COLO668 (cell line): ENCODE results near the gene CFAP69.
"Not testable (repeated sequence)": the region's sequence is repeated elsewhere in the genome, so short reads cannot be mapped to it uniquely, and the experiment has no call there.

Experiments used
- DNase-seq: peaks from one replicate; lab custom pipeline; 2025; ENCODE audit not compliant: unreplicated experiment; lab: John Stamatoyannopoulos, UW

CFAP69 gene

DNA sequence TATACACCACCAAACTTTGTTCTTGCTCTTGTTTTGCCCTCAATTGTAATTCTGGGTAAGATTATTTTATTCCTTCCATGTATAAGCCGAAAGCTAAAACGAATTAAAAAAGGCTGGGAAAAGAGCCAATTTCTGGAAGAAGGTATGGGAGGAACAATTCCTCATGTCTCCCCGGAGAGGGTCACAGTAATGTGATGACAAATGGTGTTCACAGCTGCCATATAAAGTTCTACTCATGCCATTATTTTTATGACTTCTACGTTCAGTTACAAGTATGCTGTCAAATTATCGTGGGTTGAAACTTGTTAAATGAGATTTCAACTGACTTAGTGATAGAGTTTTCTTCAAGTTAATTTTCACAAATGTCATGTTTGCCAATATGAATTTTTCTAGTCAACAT, 12.5 kb upstream of the CFAP69 start:
- DNase-seq = no peak

DNA sequence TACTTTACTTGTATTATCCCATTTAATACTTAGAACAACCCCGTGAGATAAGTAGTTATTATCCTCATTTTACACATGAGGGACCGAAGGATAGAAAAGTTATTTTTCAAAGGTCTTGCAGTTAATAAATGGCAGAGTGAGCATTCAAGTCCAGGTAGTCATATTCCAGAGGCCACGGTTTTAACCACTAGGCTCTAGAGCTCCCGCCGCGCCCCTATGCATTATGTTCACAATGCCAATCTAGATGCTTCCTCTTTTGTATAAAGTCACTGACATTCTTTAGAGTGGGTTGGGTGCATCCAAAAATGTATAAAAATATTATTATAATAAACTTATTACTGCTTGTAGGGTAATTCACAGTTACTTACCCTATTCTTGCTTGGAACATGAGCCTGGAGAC, 11.4 kb upstream of the CFAP69 start:
- no peak for DNase-seq

GRCh38 chr7:90236721-90237289, 8.2 kb upstream of the CFAP69 start:
- DNase-seq = no peak

- DNase-seq = no peak
Observed at GRCh38 chr7:90238022-90238421, 7.0 kb upstream of the CFAP69 start.

DNA sequence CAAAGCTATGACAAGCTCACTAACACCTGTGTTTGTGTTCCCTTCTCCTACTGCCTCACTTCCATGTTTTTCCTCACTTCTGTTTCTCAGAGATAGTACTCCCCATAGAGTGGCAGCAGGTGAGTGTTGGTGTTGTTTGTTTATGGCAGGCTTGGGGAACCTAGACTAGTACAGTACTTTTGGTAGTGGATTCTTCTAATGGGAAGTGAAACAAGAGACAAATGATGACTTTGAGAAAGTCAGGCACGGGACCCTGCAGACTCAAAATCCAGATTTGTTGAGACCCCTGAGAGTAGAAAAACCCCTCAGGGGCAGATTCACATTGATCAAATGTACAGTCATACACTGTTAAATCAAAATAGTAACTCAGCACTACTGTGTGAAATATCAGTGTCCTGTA, 6.4 kb upstream of the CFAP69 start:
- DNase-seq = no peak

- no peak for DNase-seq
Observed at GRCh38 chr7:90239050-90239449, 5.9 kb upstream of the CFAP69 start.

- no peak for DNase-seq
Observed at GRCh38 chr7:90239625-90240228, 5.2 kb upstream of the CFAP69 start.

- DNase-seq = no peak
Observed at GRCh38 chr7:90242369-90243168, 2.4 kb upstream of the CFAP69 start.

GRCh38 chr7:90243556-90243955, 1.4 kb upstream of the CFAP69 start:
- no peak for DNase-seq

DNA sequence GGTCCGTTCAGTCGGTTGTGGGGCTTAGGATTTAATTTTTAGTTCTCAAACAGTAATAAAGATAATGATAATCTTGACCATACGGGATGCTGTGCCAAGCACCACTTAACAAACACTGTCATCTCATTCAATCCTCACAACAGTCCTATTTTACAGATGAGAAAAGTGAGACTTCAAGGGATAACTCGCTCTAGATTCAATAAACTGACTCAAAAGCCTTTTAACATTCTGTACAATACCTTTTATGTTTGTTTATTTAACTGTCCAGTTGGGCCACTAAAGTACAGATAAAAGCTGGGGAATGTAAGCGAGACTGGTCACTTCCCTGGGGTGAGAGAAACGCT, 437 bp upstream of the CFAP69 start:
- DNase-seq = no peak

- DNase-seq = no peak
Observed at GRCh38 chr7:90246171-90246570, 1.2 kb downstream of the CFAP69 start.

- DNase-seq = no peak
Observed at GRCh38 chr7:90248706-90249105, 3.7 kb downstream of the CFAP69 start.

DNA sequence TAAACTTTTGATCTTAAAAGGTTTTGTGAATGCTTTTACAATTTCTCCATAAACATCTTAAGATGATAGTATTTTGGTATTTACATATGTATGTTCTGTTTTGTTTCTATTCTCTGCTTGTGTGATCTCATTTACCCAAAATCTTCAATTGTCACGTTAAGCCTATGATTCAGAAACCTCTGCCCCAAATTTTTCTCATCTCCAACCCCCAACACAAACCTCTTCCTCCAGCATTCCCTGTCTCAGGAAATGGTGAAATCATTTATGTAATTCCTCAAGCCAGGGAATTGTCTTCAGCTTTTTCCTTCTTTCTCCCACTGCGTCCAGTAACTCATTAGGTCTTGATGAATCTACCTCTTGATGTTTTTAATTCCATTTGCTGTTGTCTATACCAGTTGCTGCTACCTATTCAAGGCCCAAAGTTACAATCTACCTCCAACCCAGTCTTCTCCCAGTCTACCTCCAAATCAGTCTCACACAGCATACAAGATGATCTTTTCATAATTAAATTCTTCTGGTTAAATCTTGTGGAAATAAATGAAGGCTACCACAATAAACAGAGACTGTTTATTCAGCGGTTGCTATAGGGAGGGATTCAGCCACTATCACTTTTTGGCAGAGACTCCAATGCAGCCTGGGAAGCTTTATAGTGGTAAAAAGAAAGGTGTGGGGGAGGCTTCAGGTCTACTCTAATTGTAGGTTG, 5.8 kb downstream of the CFAP69 start:
- no peak for DNase-seq

DNA sequence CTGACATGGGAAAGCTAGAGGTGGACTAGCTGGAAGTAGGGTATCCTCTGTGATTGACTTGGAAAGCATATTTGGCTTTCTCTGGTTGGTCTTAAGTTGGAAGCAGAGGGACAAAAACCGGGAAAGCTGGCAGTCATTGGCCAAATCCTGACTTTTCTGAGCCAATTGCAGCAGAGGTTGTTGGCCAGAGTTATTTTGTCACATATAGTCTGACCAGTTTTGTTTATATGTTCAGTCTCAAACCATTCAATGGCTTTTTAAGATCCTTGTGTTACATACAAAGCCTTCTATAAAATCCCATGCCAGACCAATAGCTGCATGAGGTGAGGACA, 6.3 kb downstream of the CFAP69 start:
- DNase-seq = no peak

DNA sequence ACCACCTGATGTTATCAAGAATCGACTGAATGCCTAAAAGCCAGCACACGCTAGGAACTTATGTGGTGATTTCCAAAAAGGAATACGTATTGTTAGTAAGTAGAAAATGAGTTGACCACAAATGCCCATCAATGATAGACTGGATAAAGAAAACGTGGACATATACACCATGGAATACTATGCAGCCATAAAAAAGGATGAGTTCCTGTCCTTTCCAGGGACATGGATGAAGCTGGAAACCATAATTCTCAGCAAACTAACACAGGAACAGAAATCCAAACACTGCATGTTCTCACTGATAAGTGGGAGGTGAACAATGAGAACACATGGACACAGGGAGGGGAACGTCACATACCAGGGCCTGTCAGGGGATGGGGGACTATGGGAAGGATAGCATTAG, 11.0 kb downstream of the CFAP69 start:
- not testable (repeated sequence) for DNase-seq

DNA sequence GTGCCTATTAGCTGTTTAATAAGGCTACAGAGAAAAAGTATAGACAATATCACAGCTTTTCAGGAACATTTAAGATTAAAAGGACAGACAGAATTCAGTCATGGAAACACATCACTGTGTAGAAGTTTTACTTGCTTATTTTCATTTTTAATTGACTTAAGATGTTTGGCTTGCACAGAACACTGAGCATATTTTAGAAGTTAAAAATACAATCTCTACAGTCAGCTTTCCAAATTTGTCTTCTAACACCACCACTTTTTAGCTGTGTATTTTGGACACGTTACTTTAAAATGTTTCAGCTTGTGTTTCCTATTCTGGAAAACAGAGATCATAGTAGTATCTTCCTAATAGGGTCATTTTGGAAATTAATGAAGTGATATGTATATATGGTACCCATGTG, 11.8 kb downstream of the CFAP69 start:
- DNase-seq = no peak

DNA sequence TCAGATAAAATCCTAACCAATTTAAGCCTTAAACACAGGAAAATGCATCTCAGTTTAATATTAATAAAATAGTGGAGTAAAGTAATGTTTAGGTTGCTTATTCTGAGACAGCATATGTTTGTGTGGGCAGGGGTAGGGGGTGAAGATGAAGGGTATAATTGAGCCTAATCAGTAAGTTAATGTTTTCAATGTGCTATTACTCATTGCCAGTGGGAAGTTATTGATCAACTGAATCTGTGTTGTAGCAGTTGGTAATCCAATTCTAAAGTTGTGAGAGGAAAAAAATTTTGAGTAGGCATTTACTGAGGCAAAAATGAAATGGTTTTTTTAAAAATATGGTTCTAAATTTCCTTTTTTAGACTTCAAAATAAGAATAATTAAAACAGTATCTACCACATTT, 16.5 kb downstream of the CFAP69 start:
- DNase-seq = no peak

- no peak for DNase-seq
Observed at GRCh38 chr7:90262438-90262837, 17.5 kb downstream of the CFAP69 start.

DNA sequence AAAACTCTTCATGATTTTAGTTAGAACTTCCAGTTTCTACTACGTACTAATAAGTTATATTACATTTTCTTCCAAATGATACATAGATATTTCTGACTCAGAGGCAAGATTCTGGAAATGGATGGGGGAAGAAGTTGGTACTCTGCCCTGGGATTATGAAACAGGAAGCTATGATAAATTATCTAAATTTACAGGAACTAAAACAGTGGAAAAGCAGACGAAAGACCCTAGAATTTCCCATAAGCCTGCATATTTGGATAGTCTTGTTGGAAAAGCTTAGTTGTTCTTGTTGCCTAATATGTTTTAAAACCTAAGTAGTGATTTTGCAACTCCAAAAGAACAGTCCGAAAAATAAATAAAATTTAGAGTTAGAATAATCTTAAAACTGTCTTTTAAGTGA, 21.8 kb downstream of the CFAP69 start:
- DNase-seq = no peak

DNA sequence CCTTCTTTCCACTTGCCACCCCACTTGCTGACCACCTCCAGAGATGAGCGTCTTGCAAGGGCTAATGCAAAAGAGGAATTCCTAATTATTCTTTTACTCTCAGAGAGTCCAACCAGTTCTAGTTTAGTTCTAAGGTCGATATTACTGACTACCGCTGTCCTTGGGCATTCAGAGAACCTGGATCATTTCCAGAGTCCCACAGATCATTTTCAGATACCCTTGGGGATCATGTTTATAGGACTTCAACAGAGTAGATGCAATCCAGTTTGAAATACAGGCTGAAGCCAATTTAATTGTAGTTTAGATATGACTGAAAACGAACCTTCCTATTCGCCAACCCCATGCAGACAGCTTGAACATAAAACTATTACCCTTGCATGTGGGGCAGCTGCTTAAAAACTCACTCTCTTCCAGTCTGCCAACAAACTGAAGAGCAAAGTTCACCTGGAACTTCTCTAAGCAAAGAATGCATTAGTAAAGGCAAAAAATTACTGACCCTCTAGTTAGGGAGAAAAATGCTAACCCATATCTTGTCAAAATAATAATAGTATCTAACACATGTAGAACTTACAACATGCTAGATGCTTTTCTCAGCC, 22.4 kb downstream of the CFAP69 start:
- no peak for DNase-seq

- DNase-seq = no peak
Observed at GRCh38 chr7:90269163-90269562, 24.2 kb downstream of the CFAP69 start.
